Body of pancreas (tissue), 4 donors: ENCODE data around the gene TVP23C.
"Not testable (repeated sequence)": the region's sequence is repeated elsewhere in the genome, so short reads cannot be mapped to it uniquely, and the experiment has no call there.

Source experiments
- CTCF ChIP-seq, 7 experiments: fragments of 450-650 bp in 4 of 7; fragments of 200-600 bp in 3 of 7; sonication (generic) in 3 of 7; IDR thresholded peaks; one replicate each; pipeline ENCODE4 v1.5.1; 2016 to 2019; ENCODE audit warnings: antibody characterized with exemption in 7 of 7
- POLR2A ChIP-seq, 3 donors: fragments of 450-650 bp; IDR thresholded peaks; one replicate each; pipeline ENCODE4 v1.6.1; 2016; ENCODE audit warnings: antibody characterized with exemption in 3 of 3, mild to moderate bottlenecking in 2 of 3

- TF ChIP-seq CTCF, POLR2A (IDR thresholded peaks at IDR 0.05): not testable (repeated sequence)
Measured at GRCh38 chr17:15573870-15574269, 10.6 kb upstream of the TVP23C start.
